Measurements from ENCODE around the gene GPX2.

DNA sequence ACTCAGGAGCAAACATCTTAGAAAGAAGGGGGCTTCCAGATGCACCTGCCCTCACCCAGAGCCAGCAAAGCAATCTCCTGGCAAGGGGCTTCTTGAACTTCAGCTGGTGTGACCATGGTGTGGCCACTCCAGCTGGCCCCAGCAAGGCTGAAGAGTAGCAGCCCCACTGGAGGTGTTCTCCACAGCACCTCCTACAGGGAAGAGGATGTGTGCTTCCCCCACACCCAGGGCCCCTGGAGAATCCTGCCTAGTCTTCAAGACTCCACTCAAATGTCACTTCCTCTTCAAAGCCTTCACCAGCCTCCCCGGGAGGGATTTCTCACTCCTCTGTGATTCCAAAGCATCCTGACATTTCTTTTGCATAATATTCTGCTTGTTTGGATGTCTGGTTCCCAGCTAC is 21.1 kb upstream of the GPX2 start:
- TF ChIP-seq POLR2A (IDR thresholded peaks at IDR 0.05) (no peak), CTCF (IDR thresholded peaks at IDR 0.05) (no peak)
